ENCODE results near the gene MCRIP2.

Gene MCRIP2

GRCh38 chr16:672371-672770, 30.7 kb downstream of the MCRIP2 start:
- DNase-seq, result no peak

GRCh38 chr16:672851-673250, 31.2 kb downstream of the MCRIP2 start:
- no peak for DNase-seq

GRCh38 chr16:673399-673991, 31.9 kb downstream of the MCRIP2 start:
- DNase-seq, result no peak

DNA sequence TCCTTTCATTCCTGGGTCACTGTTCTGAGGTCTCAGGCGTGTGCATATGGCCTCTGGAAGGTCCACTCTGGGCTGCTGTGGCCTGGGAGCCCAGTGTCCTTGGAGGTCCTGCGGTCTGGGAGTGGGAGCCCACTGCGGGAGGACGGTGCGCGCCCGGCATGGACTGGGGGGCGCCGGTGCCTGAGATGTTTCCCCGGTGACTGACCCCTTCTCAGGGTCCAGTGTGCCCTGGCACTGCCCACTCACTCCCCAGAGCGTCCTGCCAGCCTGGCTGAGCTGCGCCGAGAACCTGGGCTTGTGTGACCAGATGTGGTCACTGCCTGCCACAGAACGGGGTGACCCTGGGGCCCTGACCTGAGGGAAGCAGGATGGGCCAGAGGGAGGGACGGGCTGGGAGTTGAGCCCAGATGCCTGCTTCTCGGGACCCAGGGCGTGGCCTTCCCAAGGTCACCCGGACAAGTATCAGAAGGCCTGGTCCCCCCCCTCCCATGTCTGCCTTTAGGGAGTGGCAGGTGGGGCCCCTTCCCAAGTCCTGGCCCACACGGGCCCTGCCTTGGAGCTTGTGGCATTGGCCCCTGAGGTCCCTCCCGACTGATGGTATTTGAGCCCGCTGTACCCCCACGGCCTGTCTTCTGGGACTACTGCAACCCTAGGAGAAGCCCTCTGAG, 32.7 kb downstream of the MCRIP2 start:
- DNase-seq, result no peak

DNA sequence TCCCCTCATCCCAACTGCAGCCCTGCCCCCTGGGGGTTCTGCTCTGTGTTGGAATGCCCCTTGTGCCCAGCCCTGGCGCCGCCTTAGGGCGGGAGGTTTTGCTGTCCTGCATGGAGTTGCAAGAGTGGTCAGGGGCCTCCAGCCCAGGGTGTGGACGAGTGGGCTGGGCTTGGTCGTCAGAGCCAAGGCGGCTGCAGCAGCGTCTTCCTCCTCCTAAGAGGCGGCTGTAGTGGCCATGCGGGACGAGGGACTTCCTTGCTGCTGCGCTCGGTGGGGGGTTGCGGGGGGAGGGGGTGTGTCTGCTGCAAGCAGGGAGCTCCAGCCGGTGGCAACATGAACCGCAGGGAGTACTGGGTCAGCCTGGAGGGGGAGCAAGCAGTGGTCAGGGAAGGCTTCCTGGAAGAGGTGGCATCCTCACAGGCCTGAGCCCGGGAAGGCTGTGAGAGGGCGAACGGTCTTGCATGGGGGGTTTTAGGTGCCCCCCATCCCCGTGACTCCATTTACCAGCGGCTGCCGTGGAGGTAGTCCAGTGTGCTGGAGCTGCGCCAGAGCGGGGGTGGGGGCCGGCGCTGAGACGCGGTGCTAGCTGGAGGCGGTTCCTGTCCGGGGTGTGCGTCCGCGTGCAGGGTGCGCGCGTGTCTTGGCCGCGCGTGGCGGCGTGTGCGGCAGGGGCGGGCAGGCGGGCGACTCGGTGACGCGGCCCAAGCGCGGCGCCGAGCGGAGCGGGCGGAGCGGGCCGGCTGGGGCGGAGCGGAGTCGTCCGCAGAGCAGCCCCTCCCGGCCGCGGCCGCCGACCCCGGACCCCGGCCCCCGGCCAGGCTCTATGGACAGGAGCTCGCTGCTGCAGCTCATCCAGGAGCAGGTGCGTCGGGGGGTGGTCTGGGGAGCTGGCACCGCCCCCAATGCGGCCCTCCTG, 33.6 kb downstream of the MCRIP2 start, which contains the start of gene RHBDL1:
TSS of gene RHBDL1 (plus strand) at position 704 of the 916 bp plus-strand sequence. CDS start at position 824, 120 bp downstream.
- DNase-seq, result no peak

- DNase-seq, result no peak
Measured at GRCh38 chr16:675884-676564, 34.4 kb downstream of the MCRIP2 start.

DNA sequence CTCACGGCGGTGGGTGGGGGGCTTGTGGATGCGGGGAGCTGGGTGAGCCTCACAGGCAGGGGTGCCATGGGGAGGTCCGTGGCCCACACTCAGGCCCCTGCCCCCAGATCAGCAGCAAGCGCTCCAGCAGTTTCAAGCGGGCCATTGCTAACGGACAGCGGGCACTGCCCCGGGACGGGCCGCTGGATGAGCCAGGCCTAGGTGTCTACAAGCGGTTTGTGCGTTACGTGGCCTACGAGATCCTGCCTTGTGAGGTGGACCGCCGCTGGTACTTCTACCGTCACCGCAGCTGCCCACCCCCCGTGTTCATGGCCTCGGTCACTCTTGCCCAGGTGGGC, 34.9 kb downstream of the MCRIP2 start:
- no peak for DNase-seq

- peak; percentile 64 for DNase-seq
Measured at GRCh38 chr16:676913-677312, 35.3 kb downstream of the MCRIP2 start.

- peak; percentile 53 for DNase-seq
Measured at GRCh38 chr16:677316-678190, 35.9 kb downstream of the MCRIP2 start.

DNA sequence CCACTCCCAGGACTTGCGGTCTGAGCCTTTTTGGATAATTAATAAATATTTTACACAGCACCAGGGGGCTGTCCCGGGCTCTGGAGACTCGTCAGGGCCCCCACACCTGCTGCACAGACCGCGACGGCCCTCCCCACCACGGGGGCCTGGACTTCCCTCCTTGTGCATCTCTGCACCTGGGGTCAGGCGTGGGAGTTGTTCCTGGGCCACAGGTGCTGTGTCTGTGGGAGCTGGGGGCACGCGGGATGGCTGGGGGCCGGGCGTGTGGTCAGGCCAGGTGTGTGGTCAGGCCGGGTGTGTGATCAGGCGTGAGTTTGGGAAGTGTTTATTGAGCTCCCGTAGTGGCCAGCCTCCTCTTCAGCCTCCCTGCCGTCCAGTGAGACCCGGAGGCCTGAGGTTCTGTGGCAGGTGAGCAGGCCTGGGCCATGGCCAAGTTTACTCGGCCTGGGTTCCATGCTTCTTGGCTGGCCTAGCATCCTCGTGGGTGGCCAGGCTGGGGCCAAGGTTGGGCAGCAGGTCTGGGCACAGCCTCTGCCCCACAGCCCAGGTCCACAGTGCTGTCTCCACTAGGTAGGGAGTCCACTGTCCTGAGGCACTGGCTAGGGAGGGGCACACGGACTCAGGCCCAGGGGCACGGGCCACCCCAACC, 36.7 kb downstream of the MCRIP2 start:
- no peak for DNase-seq

DNA sequence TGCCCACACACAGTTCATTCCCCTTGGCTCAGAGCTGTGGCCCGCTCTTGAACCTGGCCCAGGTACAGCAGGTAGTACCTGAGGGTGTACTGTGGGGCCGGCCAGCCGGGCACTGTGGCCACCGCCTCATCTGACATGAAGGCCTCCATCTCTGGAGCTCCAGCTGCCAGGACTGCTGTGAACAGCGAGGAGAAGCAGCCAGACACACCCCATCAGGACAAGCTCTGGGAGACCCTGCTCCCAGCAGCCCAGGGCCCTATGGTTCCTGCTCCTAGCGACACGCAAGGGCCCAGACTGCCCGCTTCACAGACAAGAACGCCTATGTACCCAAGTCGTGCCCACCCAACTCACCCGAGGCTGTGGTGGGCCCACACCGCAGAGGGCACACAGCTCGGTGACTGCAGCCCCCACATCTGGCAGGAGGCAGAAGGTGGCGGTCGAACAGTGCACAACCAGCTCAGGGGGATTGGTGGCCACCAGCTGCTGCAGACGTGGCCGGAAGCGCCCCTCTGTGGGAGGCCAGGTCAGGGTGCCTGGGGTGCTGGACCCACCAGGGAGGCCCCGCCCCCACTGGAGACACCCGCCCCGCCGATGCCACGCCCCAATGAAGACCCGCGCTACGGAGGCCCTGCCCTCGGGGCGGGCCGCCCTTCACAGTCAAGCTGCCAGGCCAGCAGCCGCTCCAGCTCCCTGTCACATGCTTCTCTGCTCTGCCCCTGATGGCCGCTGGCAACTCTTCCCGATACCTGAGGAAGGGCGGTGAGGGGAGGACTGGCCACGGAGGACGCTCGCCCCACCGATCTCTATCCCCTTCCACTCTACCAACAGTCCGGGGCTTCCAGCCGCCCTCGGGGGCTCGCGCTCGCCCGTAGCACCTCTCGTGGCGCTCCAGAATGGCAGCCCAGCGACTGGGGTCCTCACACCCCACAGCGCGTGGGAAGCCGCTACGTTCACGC, 37.5 kb downstream of the MCRIP2 start:
- DNase-seq, result peak; percentile 72

DNA sequence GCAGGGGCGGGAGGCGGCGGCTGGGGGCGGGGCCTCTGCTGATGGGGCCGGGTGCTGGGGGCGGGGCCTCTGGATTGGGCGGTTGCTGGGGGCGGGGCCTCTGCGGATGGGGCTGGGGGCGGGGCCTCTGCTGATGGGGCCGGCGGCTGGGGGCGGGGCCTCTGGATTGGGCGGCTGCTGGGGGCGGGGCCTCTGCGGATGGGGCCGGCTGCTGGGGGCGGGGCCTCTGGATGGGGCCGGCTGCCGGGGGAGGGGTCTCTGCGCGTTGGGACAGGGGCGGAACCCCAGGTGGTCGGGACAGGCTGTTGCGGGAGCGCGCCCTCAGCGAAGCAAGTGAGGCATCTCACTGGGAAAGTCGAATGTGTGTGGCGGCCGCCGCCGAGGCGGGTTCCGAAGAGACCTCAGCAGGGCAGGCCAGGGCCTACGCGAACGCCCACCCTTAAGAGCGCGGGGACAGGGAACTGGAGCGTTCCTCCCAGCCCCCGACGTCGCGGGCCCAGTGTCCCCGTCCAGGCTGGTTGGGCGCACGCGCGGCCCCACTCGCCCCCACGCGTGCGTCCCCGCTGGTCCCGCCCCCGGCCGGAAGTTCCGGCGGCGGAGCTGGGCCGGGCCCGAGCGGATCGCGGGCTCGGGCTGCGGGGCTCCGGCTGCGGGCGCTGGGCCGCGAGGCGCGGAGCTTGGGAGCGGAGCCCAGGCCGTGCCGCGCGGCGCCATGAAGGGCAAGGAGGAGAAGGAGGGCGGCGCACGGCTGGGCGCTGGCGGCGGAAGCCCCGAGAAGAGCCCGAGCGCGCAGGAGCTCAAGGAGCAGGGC, 38.4 kb downstream of the MCRIP2 start, which contains the start of gene STUB1:
TSS of gene STUB1 (plus strand) at position 597 of the 811 bp plus-strand sequence. CDS start at position 713, 116 bp downstream.
- peak; percentile 91 for DNase-seq

GRCh38 chr16:680625-680945, 39.0 kb downstream of the MCRIP2 start:
- no peak for DNase-seq

- no peak for DNase-seq
Measured at GRCh38 chr16:680967-681745, 39.5 kb downstream of the MCRIP2 start.

GRCh38 chr16:681746-682427, 40.3 kb downstream of the MCRIP2 start:
- no peak for DNase-seq

DNA sequence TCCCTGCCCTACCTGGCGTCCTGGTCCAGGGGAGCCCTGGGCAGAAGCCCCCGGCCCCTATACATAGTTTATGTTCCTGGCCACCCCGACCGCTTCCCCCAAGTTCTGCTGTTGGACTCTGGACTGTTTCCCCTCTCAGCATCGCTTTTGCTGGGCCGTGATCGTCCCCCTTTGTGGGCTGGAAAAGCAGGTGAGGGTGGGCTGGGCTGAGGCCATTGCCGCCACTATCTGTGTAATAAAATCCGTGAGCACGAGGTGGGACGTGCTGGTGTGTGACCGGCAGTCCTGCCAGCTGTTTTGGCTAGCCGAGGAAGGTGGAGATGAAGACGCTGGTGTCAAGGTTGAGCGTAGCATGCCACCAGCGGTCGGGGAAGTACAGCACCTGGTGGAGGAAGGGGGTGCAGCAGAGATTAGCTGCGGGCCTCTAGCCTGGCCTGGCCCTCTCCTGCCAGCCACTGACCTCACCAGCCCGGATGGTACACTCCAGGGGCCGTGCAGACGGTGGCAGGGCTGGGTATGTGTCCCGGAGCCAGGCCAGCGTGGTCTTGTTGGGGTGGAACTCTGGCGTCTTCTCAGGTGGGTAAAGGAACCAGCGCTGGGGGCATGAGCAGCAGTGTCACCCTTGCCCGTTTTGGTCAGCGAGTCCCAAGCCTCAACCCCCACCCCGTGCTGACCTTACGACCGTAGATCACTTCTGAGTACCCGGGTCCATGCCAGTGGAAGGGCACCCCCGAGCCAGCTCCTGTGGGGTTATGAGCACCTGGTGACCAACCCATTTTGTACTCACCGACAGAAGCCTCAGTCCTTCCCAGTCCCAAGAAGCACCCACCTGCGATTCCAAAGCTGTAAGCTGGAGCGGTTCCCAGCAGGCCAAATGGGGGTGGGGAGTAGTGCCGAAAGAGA, 41.1 kb downstream of the MCRIP2 start:
- no peak for DNase-seq
